HG03103 (cell line): ENCODE data around the gene RNASEH2C.
"Not testable (repeated sequence)": the region's sequence is repeated elsewhere in the genome, so short reads cannot be mapped to it uniquely, and the experiment has no call there.

Experiments
- ATAC-seq: cut with Tn5 transposase; IDR thresholded peaks from one replicate; pipeline ENCODE4 v1.9.1; 2021; ENCODE audit warnings: low read depth; ENCODE audit not compliant: unreplicated experiment

RNASEH2C gene

GRCh38 chr11:65695459-65696241 lies 24.9 kb downstream of the RNASEH2C start:
- ATAC-seq: no peak

- ATAC-seq: no peak
Measured at GRCh38 chr11:65692367-65692766, 28.2 kb downstream of the RNASEH2C start.

- ATAC-seq: not testable (repeated sequence)
Measured at GRCh38 chr11:65691847-65692246, 28.8 kb downstream of the RNASEH2C start.

GRCh38 chr11:65685981-65686380 lies 34.6 kb downstream of the RNASEH2C start:
- no peak for ATAC-seq

- ATAC-seq: not testable (repeated sequence)
Measured at GRCh38 chr11:65683480-65683879, 37.1 kb downstream of the RNASEH2C start.

- ATAC-seq: no peak
Measured at GRCh38 chr11:65680192-65680743, 40.3 kb downstream of the RNASEH2C start.

GRCh38 chr11:65672982-65673381 lies 47.6 kb downstream of the RNASEH2C start:
- no peak for ATAC-seq

- no peak for ATAC-seq
Measured at GRCh38 chr11:65672180-65672860, 48.3 kb downstream of the RNASEH2C start.
